ENCODE measurements around the gene POU3F4.

The POU3F4 gene

GRCh38 chrX:83504721-83505479, 3.2 kb upstream of the POU3F4 start:
- TF ChIP-seq NFIC (IDR thresholded peaks at IDR 0.05), result no peak
- no peak for TF ChIP-seq RAD21 (IDR thresholded peaks at IDR 0.05; ENCODE audit: low read depth)
- TF ChIP-seq TEAD4 (IDR thresholded peaks at IDR 0.05), result no peak
- no peak for TF ChIP-seq USF1 (IDR thresholded peaks at IDR 0.05)
- no peak for TF ChIP-seq FOXM1 (IDR thresholded peaks at IDR 0.05; ENCODE audit: borderline replicate concordance, low read depth)
- no peak for TF ChIP-seq ZBTB7A (IDR thresholded peaks at IDR 0.05; ENCODE audit: low read depth)
- no peak for TF ChIP-seq TCF12 (IDR thresholded peaks at IDR 0.05; ENCODE audit: low read depth)
- TF ChIP-seq YY1 (IDR thresholded peaks at IDR 0.05; ENCODE audit: low read depth), result no peak
- TF ChIP-seq, protein P1, sequence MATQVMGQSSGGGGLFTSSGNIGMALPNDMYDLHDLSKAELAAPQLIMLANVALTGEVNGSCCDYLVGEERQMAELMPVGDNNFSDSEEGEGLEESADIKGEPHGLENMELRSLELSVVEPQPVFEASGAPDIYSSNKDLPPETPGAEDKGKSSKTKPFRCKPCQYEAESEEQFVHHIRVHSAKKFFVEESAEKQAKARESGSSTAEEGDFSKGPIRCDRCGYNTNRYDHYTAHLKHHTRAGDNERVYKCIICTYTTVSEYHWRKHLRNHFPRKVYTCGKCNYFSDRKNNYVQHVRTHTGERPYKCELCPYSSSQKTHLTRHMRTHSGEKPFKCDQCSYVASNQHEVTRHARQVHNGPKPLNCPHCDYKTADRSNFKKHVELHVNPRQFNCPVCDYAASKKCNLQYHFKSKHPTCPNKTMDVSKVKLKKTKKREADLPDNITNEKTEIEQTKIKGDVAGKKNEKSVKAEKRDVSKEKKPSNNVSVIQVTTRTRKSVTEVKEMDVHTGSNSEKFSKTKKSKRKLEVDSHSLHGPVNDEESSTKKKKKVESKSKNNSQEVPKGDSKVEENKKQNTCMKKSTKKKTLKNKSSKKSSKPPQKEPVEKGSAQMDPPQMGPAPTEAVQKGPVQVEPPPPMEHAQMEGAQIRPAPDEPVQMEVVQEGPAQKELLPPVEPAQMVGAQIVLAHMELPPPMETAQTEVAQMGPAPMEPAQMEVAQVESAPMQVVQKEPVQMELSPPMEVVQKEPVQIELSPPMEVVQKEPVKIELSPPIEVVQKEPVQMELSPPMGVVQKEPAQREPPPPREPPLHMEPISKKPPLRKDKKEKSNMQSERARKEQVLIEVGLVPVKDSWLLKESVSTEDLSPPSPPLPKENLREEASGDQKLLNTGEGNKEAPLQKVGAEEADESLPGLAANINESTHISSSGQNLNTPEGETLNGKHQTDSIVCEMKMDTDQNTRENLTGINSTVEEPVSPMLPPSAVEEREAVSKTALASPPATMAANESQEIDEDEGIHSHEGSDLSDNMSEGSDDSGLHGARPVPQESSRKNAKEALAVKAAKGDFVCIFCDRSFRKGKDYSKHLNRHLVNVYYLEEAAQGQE (IDR thresholded peaks at IDR 0.05; ENCODE audit: low read depth), result no peak
- TF ChIP-seq MAX (IDR thresholded peaks at IDR 0.05), result no peak
- no peak for TF ChIP-seq EP300 (IDR thresholded peaks at IDR 0.05; ENCODE audit: borderline replicate concordance)
- TF ChIP-seq CREB1 (IDR thresholded peaks at IDR 0.05; ENCODE audit: low read depth), result no peak
- no peak for TF ChIP-seq TAF1 (IDR thresholded peaks at IDR 0.05; ENCODE audit: low read depth)
- no peak for TF ChIP-seq CEBPB (IDR thresholded peaks at IDR 0.05)
- TF ChIP-seq EGR1 (IDR thresholded peaks at IDR 0.05), result no peak

DNA sequence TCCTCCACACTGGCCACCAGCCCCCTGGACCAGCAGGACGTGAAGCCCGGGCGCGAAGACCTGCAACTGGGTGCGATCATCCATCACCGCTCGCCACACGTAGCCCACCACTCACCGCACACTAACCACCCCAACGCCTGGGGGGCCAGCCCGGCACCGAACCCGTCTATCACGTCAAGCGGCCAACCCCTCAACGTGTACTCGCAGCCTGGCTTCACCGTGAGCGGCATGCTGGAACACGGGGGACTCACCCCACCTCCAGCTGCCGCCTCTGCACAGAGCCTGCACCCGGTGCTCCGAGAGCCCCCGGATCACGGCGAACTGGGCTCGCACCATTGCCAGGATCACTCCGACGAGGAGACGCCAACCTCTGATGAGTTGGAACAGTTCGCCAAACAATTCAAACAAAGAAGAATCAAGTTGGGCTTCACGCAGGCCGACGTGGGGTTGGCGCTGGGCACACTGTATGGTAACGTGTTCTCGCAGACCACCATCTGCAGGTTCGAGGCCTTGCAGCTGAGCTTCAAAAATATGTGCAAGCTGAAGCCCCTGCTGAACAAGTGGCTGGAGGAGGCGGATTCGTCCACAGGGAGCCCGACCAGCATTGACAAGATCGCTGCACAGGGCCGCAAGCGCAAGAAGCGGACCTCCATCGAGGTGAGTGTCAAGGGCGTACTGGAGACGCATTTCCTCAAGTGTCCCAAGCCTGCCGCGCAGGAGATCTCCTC, 600 bp downstream of the POU3F4 start:
- TF ChIP-seq CREB1 (IDR thresholded peaks at IDR 0.05; ENCODE audit: low read depth), result no peak
- no peak for TF ChIP-seq TCF12 (IDR thresholded peaks at IDR 0.05; ENCODE audit: low read depth)
- TF ChIP-seq FOXM1 (IDR thresholded peaks at IDR 0.05; ENCODE audit: borderline replicate concordance, low read depth), result no peak
- TF ChIP-seq MAX (IDR thresholded peaks at IDR 0.05), result no peak
- no peak for TF ChIP-seq TEAD4 (IDR thresholded peaks at IDR 0.05)
- TF ChIP-seq ZBTB7A (IDR thresholded peaks at IDR 0.05; ENCODE audit: low read depth), result no peak
- TF ChIP-seq RAD21 (IDR thresholded peaks at IDR 0.05; ENCODE audit: low read depth), result no peak
- no peak for TF ChIP-seq USF1 (IDR thresholded peaks at IDR 0.05)
- no peak for TF ChIP-seq TAF1 (IDR thresholded peaks at IDR 0.05; ENCODE audit: low read depth)
- TF ChIP-seq EGR1 (IDR thresholded peaks at IDR 0.05), result no peak

DNA sequence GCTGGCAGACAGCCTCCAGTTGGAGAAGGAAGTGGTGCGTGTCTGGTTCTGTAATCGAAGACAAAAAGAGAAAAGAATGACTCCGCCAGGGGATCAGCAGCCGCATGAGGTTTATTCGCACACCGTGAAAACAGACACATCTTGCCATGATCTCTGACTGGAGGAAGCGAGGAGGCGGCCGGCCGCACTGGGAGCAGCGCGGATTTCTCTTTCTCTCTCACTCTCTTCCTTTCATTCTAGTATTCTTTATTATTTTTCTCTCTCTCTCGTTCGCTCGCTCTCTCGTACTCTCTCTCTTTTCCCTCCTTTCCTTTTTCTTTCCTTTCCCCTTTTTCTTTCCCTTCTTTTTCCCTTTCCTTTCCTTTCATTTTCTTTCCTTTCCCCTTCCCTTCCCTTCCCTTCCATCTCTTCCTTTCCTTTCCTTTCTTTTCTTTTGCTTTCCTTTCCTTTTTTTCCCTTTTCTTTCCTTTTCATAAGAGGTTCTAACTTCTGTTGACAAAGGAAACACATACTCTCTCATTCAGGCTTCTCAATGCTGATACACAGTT, 1.2 kb downstream of the POU3F4 start:
- TF ChIP-seq FOXM1 (IDR thresholded peaks at IDR 0.05; ENCODE audit: borderline replicate concordance, low read depth) (no peak), USF1 (IDR thresholded peaks at IDR 0.05) (no peak), RAD21 (IDR thresholded peaks at IDR 0.05; ENCODE audit: low read depth) (no peak), CEBPB (IDR thresholded peaks at IDR 0.05) (no peak)
- TF ChIP-seq, protein P1 (IDR thresholded peaks at IDR 0.05; ENCODE audit: low read depth), result no peak

GRCh38 chrX:83510510-83511062, 2.5 kb downstream of the POU3F4 start:
- TF ChIP-seq EGR1 (IDR thresholded peaks at IDR 0.05) (no peak), TEAD4 (IDR thresholded peaks at IDR 0.05) (no peak), CEBPB (IDR thresholded peaks at IDR 0.05) (no peak), TAF1 (IDR thresholded peaks at IDR 0.05; ENCODE audit: low read depth) (no peak), YY1 (IDR thresholded peaks at IDR 0.05; ENCODE audit: low read depth) (no peak), USF1 (IDR thresholded peaks at IDR 0.05) (no peak), CREB1 (IDR thresholded peaks at IDR 0.05; ENCODE audit: low read depth) (no peak), FOXM1 (IDR thresholded peaks at IDR 0.05; ENCODE audit: borderline replicate concordance, low read depth) (no peak), ZBTB7A (IDR thresholded peaks at IDR 0.05; ENCODE audit: low read depth) (no peak), MAX (IDR thresholded peaks at IDR 0.05) (no peak), NFIC (IDR thresholded peaks at IDR 0.05) (no peak), EP300 (IDR thresholded peaks at IDR 0.05; ENCODE audit: borderline replicate concordance) (no peak), RAD21 (IDR thresholded peaks at IDR 0.05; ENCODE audit: low read depth) (no peak), TCF12 (IDR thresholded peaks at IDR 0.05; ENCODE audit: low read depth) (no peak)
- TF ChIP-seq, protein P1 (IDR thresholded peaks at IDR 0.05; ENCODE audit: low read depth), result no peak
